Kidney glomerular epithelial cell (primary cell): ENCODE data around the gene RIN3.
A peak's percentile ranks its signal among the peaks of the same experiment; 100 is the strongest.

Source experiments
- DNase-seq: peaks from one replicate; lab custom pipeline; 2025; lab: John Stamatoyannopoulos, UW

The RIN3 gene

GRCh38 chr14:92693998-92694795, 180.6 kb downstream of the RIN3 start:
- DNase-seq: peak; percentile 48

GRCh38 chr14:92694807-92695206, 181.2 kb downstream of the RIN3 start:
- DNase-seq: no peak

DNA sequence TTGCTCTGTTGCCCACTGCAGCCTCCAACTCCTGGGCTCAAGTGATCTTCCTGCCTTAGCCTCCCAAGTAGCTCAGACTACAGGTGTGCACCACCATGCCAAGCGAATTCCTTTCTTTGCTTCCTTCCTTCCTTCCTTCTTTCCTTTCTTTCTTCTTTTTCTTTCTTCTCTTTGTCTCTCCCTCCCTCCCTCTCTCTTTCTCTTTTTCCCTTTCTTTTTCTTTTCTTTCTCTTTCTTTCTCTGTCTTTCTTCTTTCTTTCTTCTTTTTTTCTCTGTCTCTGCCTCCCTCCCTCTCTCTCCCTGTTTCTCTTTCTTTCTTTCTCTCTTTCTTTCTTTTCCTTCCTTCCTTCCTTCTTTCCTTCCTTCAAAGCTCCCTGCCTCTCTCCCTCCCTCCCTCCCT, 182.0 kb downstream of the RIN3 start:
- DNase-seq: no peak

GRCh38 chr14:92696366-92696765, 182.8 kb downstream of the RIN3 start:
- no peak for DNase-seq

- no peak for DNase-seq
These were observed 184.8 kb downstream of the RIN3 start for GRCh38 chr14:92698393-92698792.

- no peak for DNase-seq
These were observed 188.2 kb downstream of the RIN3 start for GRCh38 chr14:92701826-92702225.

DNA sequence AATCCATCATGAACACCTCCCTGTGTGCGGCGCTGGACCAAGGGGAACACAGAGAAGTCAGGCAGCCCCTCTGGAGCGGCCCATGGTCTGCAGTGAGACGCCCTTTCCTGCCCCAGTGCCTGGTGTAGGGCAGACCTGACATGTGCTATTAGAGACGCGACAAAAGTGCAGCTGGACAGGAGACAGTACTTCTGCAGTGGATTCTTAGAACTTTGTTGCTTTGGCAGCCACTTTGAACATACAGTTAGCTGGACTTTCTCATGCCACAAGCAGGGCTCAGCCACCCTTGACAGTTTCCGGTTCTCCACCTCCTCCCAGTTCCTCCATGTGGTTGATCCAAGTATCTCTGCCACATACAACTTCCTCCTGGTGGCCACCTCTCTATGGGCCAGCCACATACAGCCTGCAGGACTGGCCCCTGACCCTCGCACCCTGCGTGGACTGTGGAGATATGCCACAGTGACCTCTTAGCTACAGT, 188.9 kb downstream of the RIN3 start:
- DNase-seq: no peak

DNA sequence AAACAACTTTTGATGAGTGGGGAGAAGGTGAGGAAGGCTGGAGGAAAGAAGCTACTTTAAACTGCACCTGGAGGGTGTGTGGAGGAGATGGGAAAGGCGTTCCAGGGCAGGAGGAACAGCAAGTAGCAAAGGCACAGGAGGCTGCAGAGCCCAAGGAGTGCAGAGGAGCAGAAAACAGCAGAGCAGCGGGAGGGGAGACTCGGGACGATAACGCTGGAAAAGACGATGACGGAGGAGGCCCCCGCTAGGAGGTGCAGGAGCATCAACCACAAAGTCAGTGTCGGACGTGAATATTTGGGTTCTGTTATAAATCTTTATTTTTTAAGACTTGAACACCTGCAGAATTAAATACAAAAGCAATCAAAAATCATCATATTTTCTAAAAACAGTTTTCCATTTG, 189.9 kb downstream of the RIN3 start:
- no peak for DNase-seq

- no peak for DNase-seq
These were observed 190.6 kb downstream of the RIN3 start for GRCh38 chr14:92704036-92704804.

DNA sequence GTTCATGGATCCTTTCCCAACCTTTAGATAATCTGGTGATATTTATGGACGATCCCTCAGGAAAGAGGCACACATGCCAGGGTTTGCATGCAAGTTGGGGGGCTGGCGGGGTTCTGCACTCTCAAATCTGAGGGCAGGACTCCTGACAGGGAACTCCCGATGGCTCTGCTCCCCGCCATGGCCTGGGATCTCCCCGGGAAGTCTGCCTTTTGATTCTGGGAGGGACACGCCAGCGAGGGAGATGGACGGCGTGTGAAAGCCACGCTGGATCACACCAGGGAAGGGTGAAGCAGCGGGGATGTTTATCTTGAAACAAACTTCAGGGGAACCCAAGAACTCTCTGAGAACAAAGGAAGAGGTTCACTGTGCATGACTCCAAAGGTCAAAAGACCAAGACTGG, 191.2 kb downstream of the RIN3 start:
- no peak for DNase-seq

DNA sequence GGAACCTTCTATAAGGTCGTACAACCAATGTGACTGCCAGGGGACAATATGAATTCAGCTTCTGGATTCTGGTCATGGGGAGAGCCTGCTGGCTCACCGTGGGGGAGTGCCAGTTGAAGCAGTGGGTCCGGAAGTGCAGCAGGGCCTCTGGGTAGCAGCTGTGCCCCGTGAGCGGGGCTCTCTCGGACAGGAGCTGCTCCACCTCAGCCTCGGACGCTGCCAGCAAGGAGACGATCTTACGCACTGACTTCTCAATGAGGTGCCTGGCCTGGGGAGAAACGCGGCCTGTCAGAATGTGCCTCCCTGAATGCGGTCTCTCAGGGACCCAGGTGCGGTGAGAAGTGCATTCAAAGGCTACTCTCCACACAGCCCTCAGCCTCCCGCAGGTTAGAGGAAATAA, 192.8 kb downstream of the RIN3 start:
- no peak for DNase-seq

DNA sequence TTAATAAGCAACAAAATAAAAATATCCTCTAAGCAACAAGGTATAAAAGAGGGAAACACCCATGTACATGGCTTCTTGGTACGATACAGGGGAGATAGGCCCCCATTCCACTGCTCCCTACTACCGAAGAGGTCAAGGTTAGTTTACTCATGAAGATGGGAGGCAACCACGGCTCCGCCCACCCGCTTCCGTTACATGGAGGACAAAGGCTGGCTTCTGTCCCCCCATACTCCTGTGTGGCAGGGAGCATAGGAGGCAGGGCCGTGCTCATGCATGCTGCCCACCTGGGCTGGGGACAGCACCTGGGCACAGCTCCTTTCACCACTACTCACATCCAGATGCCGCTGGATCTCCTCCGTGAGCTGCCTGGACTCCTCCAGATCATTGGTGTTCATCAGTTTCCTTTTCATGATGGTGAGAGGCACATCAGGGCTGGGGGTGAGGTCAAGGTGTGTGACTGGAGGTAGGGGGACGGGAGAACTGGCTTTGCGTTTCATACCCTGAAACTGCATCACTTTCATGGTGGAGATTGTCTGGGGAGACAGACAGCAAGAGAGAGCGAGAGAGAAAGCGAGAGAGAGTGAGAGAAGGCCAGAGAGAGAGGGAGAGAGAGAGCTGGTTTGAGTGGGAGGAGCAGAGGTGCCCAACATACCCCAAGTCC, 195.9 kb downstream of the RIN3 start:
- DNase-seq: no peak

DNA sequence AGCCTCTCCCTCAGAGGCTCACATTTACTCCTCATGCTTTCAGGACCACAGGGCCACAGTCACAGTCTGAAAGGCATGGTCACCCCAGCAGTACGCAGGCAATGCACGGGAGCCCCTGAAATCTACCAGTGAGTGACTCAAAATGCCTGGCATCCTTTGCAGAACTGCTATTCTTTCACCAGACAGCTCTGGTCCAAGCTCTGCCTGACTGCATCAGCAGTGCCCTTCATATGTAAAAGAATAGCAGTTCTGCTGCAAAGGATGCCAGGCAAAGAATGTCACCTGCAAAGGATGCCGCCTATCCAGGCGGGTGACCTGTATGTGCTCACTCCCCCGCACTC, 196.4 kb downstream of the RIN3 start:
- no peak for DNase-seq

DNA sequence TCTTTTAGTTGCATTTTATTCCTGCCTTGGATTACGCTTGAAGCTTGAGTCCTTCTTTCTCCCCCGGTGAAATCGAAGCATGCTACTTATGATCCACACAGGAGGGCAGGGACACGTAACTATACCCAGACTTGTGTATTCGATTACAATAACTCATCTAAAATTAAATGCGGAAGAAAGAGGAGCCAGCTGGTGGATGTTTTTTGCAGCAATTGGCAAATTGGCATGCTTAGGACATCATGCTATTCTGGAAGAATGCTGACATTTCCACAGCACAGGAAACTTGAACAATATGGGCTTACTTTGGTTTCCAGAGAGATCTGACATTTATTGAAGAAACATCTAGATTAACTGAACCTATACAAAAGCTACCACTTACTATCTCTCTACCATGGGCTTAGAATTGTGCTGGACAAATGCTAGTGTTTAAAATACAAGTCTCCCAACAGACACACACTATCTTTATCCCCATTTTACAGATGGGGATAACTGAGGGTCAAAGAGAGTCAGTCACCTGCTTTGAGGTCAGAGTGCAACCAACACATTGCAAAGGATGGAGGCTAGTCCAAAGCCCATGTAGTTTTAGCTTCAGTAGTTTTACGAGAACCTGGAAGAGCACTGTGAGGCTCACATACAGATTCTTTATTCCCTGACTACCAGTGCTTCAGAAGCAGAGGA, 198.5 kb downstream of the RIN3 start:
- no peak for DNase-seq

GRCh38 chr14:92712654-92713051, 199.1 kb downstream of the RIN3 start:
- DNase-seq: no peak

GRCh38 chr14:92714739-92715307, 201.2 kb downstream of the RIN3 start:
- DNase-seq: peak; percentile 45

GRCh38 chr14:92716131-92716530, 202.6 kb downstream of the RIN3 start:
- no peak for DNase-seq

DNA sequence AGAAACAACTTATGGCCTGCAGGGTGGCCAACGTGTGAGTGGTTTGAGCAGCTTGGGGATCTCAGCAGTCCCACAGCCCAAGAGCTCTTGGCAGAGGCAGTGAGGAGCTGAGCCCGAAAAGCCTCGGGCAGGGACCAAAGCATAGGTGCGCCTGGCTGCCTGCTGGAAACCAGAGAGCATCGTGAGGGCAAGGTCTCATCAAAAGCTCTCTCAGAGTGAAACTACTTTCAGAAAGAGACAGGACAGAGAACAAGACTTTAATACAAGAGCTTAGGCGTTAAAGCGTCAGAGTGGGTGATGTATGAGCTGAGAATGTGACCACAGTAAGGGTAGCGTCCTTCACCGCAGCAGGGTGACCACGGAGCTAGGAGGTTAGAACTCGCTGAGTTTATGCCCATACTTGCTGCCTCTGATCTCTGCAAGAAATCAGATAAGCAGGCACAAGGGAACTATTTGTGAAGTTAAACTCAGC, 204.0 kb downstream of the RIN3 start:
- no peak for DNase-seq

DNA sequence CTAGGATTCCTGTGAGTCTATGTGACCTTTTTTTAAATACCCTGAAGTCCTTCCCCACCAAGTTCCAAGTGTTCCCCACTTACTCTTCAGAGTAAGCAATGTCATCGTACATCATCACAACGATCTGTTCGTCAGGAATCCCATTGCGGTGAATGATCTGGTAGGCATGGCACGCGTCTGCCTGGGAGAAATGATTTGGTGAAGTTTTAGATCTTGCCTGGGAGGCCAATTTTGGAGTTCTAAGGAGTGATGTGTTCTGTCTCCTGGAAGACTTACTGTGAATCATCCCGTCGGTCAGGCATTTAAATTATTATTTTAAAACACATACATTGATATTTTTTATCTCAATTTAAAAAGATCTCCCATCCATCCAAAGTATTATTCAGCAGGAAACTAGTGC, 205.1 kb downstream of the RIN3 start:
- DNase-seq: no peak

DNA sequence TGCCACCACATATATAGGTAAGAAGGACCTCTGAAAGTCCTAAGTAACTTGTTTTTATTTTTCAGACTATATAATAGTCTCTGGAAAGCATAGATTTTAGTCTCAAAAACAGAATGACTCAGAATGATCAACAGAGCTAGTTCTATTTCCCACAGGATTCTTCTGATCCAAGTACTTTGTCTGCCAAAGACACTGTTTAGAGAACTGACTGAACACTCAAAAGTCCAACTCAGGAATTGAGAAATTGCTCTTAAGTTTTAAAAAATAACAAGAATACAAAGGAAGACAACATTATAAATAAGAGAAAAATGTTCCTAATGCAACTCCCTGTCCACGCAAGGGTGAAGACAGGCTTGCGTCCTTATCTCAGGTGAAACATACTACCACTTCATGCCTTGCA, 205.8 kb downstream of the RIN3 start:
- no peak for DNase-seq

DNA sequence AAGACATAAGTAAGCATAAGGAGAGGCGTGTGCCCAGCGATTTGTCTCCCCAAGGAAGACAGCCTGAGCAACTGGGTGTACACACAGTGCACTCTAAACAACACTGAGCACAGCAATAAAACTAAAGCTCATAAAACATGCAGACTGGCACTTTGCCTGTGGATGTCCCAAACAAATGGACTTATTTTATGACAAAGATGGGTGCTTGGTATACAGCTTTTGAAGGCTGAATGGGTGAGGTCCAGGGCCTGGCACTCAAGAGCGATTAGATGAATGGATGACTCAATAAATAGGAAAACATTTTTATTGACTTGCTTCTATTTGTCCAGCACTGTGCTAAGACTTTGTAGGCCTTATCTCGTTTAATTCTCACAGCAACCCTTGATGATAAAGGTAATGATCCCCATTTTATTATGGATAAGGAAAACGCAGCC, 206.3 kb downstream of the RIN3 start:
- DNase-seq: no peak
